GM12878 (cell line): ENCODE measurements around the gene LAMB4. TPM values are rescaled to one million over a fixed set of nuclear protein-coding genes. Genes with fewer than 3 reads are reported as not detected.
A peak's percentile ranks its signal among the peaks of the same experiment; 100 is the strongest.

Source experiments
- ATAC-seq: fragments of 200-7000 bp; cut with Tn5 transposase; 3 replicates; pipeline ENCODE4 v1.9.1; 2020; ENCODE audit warnings: mild to moderate bottlenecking, moderate library complexity
- Bru-seq: library from RNA; stranded (reverse); fragments of 400-500 nt; gene quantifications from one replicate; lab custom pipeline; 2021; lab: Mats Ljungman, UMichigan
- BruChase-seq, 2 experiments: library from RNA; stranded (reverse); fragments of 400-500 nt; gene quantifications; one replicate each; lab custom pipeline; 2021; lab: Mats Ljungman, UMichigan
- BruUV-seq: library from RNA; stranded (reverse); fragments of 400-500 nt; replicated peaks from 2 replicates; lab custom pipeline; 2021; lab: Mats Ljungman, UMichigan
- CTCF ChIA-PET: fragments of 300-600 bp; sonication (Branson Sonifier 250); formaldehyde crosslinking; extraction: SDS; loops from one replicate; lab custom pipeline; 2021; ENCODE audit warnings: inconsistent platforms; lab: Yijun Ruan, JAX
- POLR2A ChIA-PET: fragments of 350-600 bp; formaldehyde crosslinking; extraction: SDS; loops from one replicate; lab custom pipeline; 2021; ENCODE audit warnings: inconsistent platforms; lab: Charles Lee
- RAD21 ChIA-PET: fragments of 300-600 bp; sonication (Branson Sonifier 250); formaldehyde crosslinking; loops from one replicate; lab custom pipeline; 2023; ENCODE audit warnings: antibody characterized with exemption; ENCODE audit not compliant: unreplicated experiment; lab: Charles Lee
- SMC1A ChIA-PET: fragments of 300-600 bp; sonication (Branson Sonifier 250); formaldehyde crosslinking; loops from one replicate; lab custom pipeline; 2023; ENCODE audit not compliant: unreplicated experiment, uncharacterized antibody; lab: Charles Lee
- DNase-seq: peaks from one replicate; pipeline ENCODE4 v3.0.0-alpha.2; 2011; ENCODE audit warnings: low read depth, low spot score
- FAIRE-seq: peaks from 3 replicates; lab custom pipeline; 2011; peaks lifted over from hg19 to GRCh38; lab: Jason Lieb, UNC
- H2AFZ ChIP-seq: 2 replicates; pipeline ENCODE4 v1.6.0; 2011; ENCODE audit warnings: low read depth, low read length, control low read depth; ENCODE audit not compliant: control insufficient read depth
- H3K27ac ChIP-seq: 2 replicates; pipeline ENCODE4 v1.5.1; 2011; ENCODE audit warnings: control low read depth; ENCODE audit not compliant: control insufficient read depth, insufficient read depth
- H3K27me3 ChIP-seq, 2 experiments: replicated peaks in 1 of 2; 2 replicates each; pipeline versions ENCODE4 v1.6.0 to v1.6.1; 2011; ENCODE audit warnings: low read length in 1 of 2; ENCODE audit not compliant: control insufficient read depth in 2 of 2, insufficient read depth in 2 of 2
- H3K36me3 ChIP-seq, 2 experiments: 2 replicates each; pipeline ENCODE4 v1.5.1; 2011; ENCODE audit warnings: low read length in 1 of 2; ENCODE audit not compliant: control insufficient read depth in 2 of 2, insufficient read depth in 2 of 2
- H3K4me1 ChIP-seq: 2 replicates; pipeline ENCODE4 v1.6.1; 2011; ENCODE audit warnings: mild to moderate bottlenecking, low read length, moderate library complexity, mixed read lengths; ENCODE audit not compliant: control insufficient read depth, insufficient read depth
- H3K4me2 ChIP-seq: 2 replicates; pipeline ENCODE4 v1.6.0; 2011; ENCODE audit warnings: control low read depth; ENCODE audit not compliant: control insufficient read depth, insufficient read depth
- H3K4me3 ChIP-seq: fragments of 200-600 bp; sonication (generic); 2 replicates; pipeline ENCODE4 v1.5.1; 2016
- H3K79me2 ChIP-seq: 2 replicates; pipeline ENCODE4 v1.6.0; 2011; ENCODE audit warnings: low read length; ENCODE audit not compliant: control insufficient read depth, insufficient read depth
- H3K9ac ChIP-seq: 2 replicates; pipeline ENCODE4 v1.8.0; 2011; ENCODE audit warnings: low read length, control low read depth, mixed read lengths; ENCODE audit not compliant: control insufficient read depth, insufficient read depth
- H3K9me3 ChIP-seq: replicated peaks from 3 replicates; pipeline ENCODE4 v1.5.1; 2011; ENCODE audit warnings: mild to moderate bottlenecking, low read length; ENCODE audit not compliant: control insufficient read depth, insufficient read depth
- H4K20me1 ChIP-seq: 2 replicates; pipeline ENCODE4 v1.6.0; 2011; ENCODE audit not compliant: control insufficient read depth, insufficient read depth
- CBFB ChIP-seq: IDR thresholded peaks from 2 replicates; pipeline ENCODE4 v1.6.1; 2016; ENCODE audit warnings: antibody characterized with exemption, low read depth
- EGR1 ChIP-seq, 2 experiments: IDR thresholded peaks; 1 replicate in 1 of 2; 2 replicates in 1 of 2; pipeline ENCODE4 v1.6.1; 2011 to 2012; ENCODE audit warnings: low read depth in 2 of 2, low read length in 2 of 2, borderline replicate concordance in 1 of 2, mild to moderate bottlenecking in 1 of 2, moderate library complexity in 1 of 2
- EZH2 ChIP-seq: IDR thresholded peaks from 2 replicates; pipeline ENCODE4 v1.6.1; 2012; ENCODE audit warnings: low read depth, mild to moderate bottlenecking, control low read depth, inconsistent platforms, low read length, borderline replicate concordance; ENCODE audit not compliant: control insufficient read depth
- GATAD2B ChIP-seq: fragments of 450-650 bp; conservative IDR thresholded peaks from 2 replicates; pipeline ENCODE4 v1.6.1; 2017; ENCODE audit warnings: low read depth, mild to moderate bottlenecking, moderate library complexity
- HDGF ChIP-seq: fragments of 450-650 bp; IDR thresholded peaks from 2 replicates; pipeline ENCODE4 v1.6.1; 2016; ENCODE audit warnings: antibody characterized with exemption
- IKZF1 ChIP-seq: fragments of 450-650 bp; conservative IDR thresholded peaks from 2 replicates; pipeline ENCODE4 v1.6.1; 2017; ENCODE audit warnings: antibody characterized with exemption, mild to moderate bottlenecking
- JUNB ChIP-seq: IDR thresholded peaks from 2 replicates; pipeline ENCODE4 v1.6.1; 2016; ENCODE audit warnings: antibody characterized with exemption, mild to moderate bottlenecking
- POU2F2 ChIP-seq: IDR thresholded peaks from 3 replicates; pipeline ENCODE4 v1.6.1; 2011; ENCODE audit warnings: low read depth, mild to moderate bottlenecking, low read length, borderline replicate concordance
- TCF3 ChIP-seq: IDR thresholded peaks from 2 replicates; pipeline ENCODE4 v1.6.1; 2012; ENCODE audit warnings: low read depth, mild to moderate bottlenecking, low read length, borderline replicate concordance; ENCODE audit not compliant: insufficient read depth
- ZNF384 ChIP-seq: IDR thresholded peaks from 2 replicates; pipeline ENCODE4 v1.6.1; 2012; ENCODE audit warnings: low read depth, mild to moderate bottlenecking, low read length, improper control_type of control experiment, borderline replicate concordance
- WGBS: methylation state at CpG from one replicate; pipeline ENCODE4 v1.1.6; 2016; ENCODE audit warnings: low lambda C conversion rate; ENCODE audit not compliant: insufficient replicate concordance, insufficient coverage; ENCODE audit errors: missing lambda C conversion rate; 5-methylcytosine and 5-hydroxymethylcytosine counted together
- in situ Hi-C: fragments of 300-500 bp; cut with MboI; formaldehyde crosslinking; loops from 9 replicates; pipeline ENCODE4 v1.14.3; 2018; ENCODE audit warnings: mixed read lengths
- intact Hi-C: fragments of 100-400 bp; cut with micrococcal nuclease; formaldehyde crosslinking; loops from one replicate; pipeline ENCODE4 v1.14.2; 2022; ENCODE audit not compliant: unreplicated experiment
- long read RNA-seq, 2 experiments: library from polyadenylated mRNA; unstranded; transcript quantifications; one replicate each; pipeline ENCODE4 v2.0.0, GENCODE V29; 2019 to 2020
- polyA minus RNA-seq, 3 experiments: library from RNA; depleted of rRNA, polyadenylated mRNA; stranded (reverse); fragments of >200 nt; gene quantifications; 2 replicates each; pipeline ENCODE4 v1.2.3, GENCODE V29; 2011
- polyA plus RNA-seq, 11 experiments: library from polyadenylated mRNA; depleted of rRNA in 4 of 11; unstranded in 6 of 11; stranded (reverse) in 5 of 11; fragments of >200 nt; fragmentation: Nextera tagmentation in 4 of 11; fragmentation: Illumina TruSeq in 1 of 11; extraction: Ambion mirVana in 4 of 11; extraction: Trizol in 1 of 11; gene quantifications; 1 replicate in 1 of 11; 2 replicates in 10 of 11; pipeline versions ENCODE4 v1.2.1 to v1.2.3, GENCODE V29; 2011 to 2016; ENCODE audit warnings: inconsistent platforms in 2 of 11, missing spikeins in 2 of 11, low read depth in 1 of 11
- total RNA-seq, 4 experiments: library from RNA; depleted of rRNA in 3 of 4; stranded (reverse); fragments of >200 nt in 3 of 4; fragmentation: Illumina TruSeq in 1 of 4; extraction: Trizol in 1 of 4; gene quantifications; 2 replicates each; pipeline versions ENCODE4 v1.2.1 to v1.2.3, GENCODE V29; 2013 to 2021
- TF ChIP-seq, protein P1 (sequence below): fragments of 450-650 bp; IDR thresholded peaks from 2 replicates; pipeline ENCODE4 v1.6.1; 2016; ENCODE audit warnings: mild to moderate bottlenecking
- TF ChIP-seq, protein P2 (sequence below): IDR thresholded peaks from 2 replicates; pipeline ENCODE4 v1.6.1; 2011; ENCODE audit warnings: low read depth, mild to moderate bottlenecking, low read length, moderate library complexity, borderline replicate concordance; ENCODE audit errors: extremely low read depth

The LAMB4 gene, protein sequence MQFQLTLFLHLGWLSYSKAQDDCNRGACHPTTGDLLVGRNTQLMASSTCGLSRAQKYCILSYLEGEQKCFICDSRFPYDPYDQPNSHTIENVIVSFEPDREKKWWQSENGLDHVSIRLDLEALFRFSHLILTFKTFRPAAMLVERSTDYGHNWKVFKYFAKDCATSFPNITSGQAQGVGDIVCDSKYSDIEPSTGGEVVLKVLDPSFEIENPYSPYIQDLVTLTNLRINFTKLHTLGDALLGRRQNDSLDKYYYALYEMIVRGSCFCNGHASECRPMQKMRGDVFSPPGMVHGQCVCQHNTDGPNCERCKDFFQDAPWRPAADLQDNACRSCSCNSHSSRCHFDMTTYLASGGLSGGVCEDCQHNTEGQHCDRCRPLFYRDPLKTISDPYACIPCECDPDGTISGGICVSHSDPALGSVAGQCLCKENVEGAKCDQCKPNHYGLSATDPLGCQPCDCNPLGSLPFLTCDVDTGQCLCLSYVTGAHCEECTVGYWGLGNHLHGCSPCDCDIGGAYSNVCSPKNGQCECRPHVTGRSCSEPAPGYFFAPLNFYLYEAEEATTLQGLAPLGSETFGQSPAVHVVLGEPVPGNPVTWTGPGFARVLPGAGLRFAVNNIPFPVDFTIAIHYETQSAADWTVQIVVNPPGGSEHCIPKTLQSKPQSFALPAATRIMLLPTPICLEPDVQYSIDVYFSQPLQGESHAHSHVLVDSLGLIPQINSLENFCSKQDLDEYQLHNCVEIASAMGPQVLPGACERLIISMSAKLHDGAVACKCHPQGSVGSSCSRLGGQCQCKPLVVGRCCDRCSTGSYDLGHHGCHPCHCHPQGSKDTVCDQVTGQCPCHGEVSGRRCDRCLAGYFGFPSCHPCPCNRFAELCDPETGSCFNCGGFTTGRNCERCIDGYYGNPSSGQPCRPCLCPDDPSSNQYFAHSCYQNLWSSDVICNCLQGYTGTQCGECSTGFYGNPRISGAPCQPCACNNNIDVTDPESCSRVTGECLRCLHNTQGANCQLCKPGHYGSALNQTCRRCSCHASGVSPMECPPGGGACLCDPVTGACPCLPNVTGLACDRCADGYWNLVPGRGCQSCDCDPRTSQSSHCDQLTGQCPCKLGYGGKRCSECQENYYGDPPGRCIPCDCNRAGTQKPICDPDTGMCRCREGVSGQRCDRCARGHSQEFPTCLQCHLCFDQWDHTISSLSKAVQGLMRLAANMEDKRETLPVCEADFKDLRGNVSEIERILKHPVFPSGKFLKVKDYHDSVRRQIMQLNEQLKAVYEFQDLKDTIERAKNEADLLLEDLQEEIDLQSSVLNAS (N-terminal part only)
- total RNA-seq (2013; cell fraction: nucleolus; rRNA removed) = 0.79 and 1.2 TPM in 2 replicates
- total RNA-seq (2014; rRNA removed) (0.05 and 0.06 TPM in 2 replicates), total RNA-seq (2014; rRNA removed; fragmentation: Illumina TruSeq; extraction: Trizol) (not detected in 2 replicates), total RNA-seq (2021) (not detected in 2 replicates), polyA plus RNA-seq (2011; rRNA removed) (0.04 and 0.12 TPM in 2 replicates), polyA plus RNA-seq (2014; fragmentation: Illumina TruSeq; extraction: Trizol) (not detected in 2 replicates), polyA plus RNA-seq (2014; fragmentation: Nextera tagmentation; extraction: Ambion mirVana) (not detected), polyA plus RNA-seq (2014; rRNA removed) (not detected in 2 replicates), polyA plus RNA-seq (2016; fragmentation: Nextera tagmentation; extraction: Ambion mirVana) (not detected), polyA minus RNA-seq (2011; rRNA and poly(A)+ RNA removed) (0.10 and 0.15 TPM in 2 replicates), Bru-seq, nascent RNA (percentile 15 among the genes with signal in this experiment), BruChase-seq, experiment 1, labeled RNA remaining after a 6-hour chase (percentile 16 among the genes with signal in this experiment), BruChase-seq, experiment 2, labeled RNA remaining after a 2-hour chase (percentile 17 among the genes with signal in this experiment)
- not detected for polyA plus RNA-seq (2011; ENCODE audit: low read depth)
- 0.09 and 0.10 TPM in 2 replicates for polyA plus RNA-seq (2011; cell fraction: cytosol; rRNA removed)
- 0.10 and 0.30 TPM in 2 replicates for polyA plus RNA-seq (2011; cell fraction: nucleus; rRNA removed)
- polyA plus RNA-seq (2012) = not detected in 2 replicates
- polyA minus RNA-seq (2011; cell fraction: cytosol; rRNA and poly(A)+ RNA removed) = not detected in 2 replicates
- polyA minus RNA-seq (2011; cell fraction: nucleus; rRNA and poly(A)+ RNA removed) = 0.24 TPM in 1 of 2 replicates, not detected in the other
- long read RNA-seq, experiment 1 = 0 reads
- long read RNA-seq, experiment 2 = 0 reads

DNA sequence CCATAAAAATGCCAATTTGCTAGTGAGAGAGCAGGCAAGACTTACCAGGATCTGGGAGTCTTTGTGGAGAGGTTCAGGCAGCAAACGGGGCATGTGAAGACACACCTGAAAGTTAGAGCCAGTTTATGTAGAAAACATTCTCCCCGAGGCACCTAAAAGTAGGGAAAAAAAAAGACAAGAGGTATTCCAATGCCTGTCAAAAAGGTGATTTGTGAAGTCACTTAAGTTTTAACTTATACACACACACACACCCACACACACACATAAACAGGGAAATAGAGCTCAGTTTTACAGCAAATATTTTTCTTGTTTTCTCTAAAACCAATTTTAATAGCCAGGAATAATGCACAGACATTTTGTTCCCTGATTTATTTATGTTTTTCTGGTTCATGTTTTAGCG, at the start of gene LAMB4:
LAMB4 (minus strand) TSS at position 101 of the 400 bp plus-strand sequence. CDS start 7,197 bp downstream, outside the sequence.
- in situ Hi-C loops = no loop called here
- Histone ChIP-seq H3K36me3 (no peaks in the 10 kb centered on the region), H3K79me2 (no peaks in the 10 kb centered on the region), H3K4me3 (no peak within 1 kb of the TSS), H2AFZ (no peak within 1 kb of the TSS), H3K4me2 (no peak within 1 kb of the TSS), H3K27ac (no peak within 1 kb of the TSS), H3K4me1 (peaks cover 8% of the 10 kb centered on the region), H3K9me3 (no peaks in the 10 kb centered on the region; the same call in 2 of the 3 replicates), H4K20me1 (no peaks in the 10 kb centered on the region), H3K27me3 (no peaks in the 10 kb centered on the region), H3K9ac (no peak within 1 kb of the TSS)
- no peak for FAIRE-seq
- RAD21 ChIA-PET = interaction anchor here (1.2 to 8.2 kb wide), 3 partner anchors 10 to 15 kb away, joined by 3 to 65 read pairs (median 21); no protein-coding TSS in a partner anchor
- no TSS peak for BruUV-seq
- WGBS = 52% methylated on average over 3 of the region's 3 CpGs
- TF ChIP-seq, protein P1, sequence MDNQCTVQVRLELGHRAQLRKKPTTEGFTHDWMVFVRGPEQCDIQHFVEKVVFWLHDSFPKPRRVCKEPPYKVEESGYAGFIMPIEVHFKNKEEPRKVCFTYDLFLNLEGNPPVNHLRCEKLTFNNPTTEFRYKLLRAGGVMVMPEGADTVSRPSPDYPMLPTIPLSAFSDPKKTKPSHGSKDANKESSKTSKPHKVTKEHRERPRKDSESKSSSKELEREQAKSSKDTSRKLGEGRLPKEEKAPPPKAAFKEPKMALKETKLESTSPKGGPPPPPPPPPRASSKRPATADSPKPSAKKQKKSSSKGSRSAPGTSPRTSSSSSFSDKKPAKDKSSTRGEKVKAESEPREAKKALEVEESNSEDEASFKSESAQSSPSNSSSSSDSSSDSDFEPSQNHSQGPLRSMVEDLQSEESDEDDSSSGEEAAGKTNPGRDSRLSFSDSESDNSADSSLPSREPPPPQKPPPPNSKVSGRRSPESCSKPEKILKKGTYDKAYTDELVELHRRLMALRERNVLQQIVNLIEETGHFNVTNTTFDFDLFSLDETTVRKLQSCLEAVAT = no peak
- TF ChIP-seq CBFB (no peak), TCF3 (no peak), ZNF384 (no peak), HDGF (no peak), EZH2 (no peak), JUNB (no peak), IKZF1 (no peak), GATAD2B (no peak), EGR1 (IDR thresholded peaks at IDR 0.05; ENCODE audit: borderline replicate concordance in 1 of 2, low read depth in 2 of 2, low read length in 2 of 2) (no peak), POU2F2 (no peak)
- TF ChIP-seq, protein P2, sequence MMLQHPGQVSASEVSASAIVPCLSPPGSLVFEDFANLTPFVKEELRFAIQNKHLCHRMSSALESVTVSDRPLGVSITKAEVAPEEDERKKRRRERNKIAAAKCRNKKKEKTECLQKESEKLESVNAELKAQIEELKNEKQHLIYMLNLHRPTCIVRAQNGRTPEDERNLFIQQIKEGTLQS = no peak
- CTCF ChIA-PET = interaction anchor here (1.1 to 5.6 kb wide), 5 partner anchors 9 to 21 kb away, joined by 3 to 34 read pairs (median 7); no protein-coding TSS in a partner anchor
- SMC1A ChIA-PET = interaction anchor here (1.0 to 10.3 kb wide), 5 partner anchors 8 to 367 kb away, joined by 3 to 122 read pairs (median 9); no protein-coding TSS in a partner anchor
- POLR2A ChIA-PET = interaction anchor here (1.1 to 1.2 kb wide), 2 partner anchors 11 to 16 kb away, joined by 3 to 4 read pairs; no protein-coding TSS in a partner anchor
- intact Hi-C loops = no loop called here
- ATAC-seq = no peak
- no peak for DNase-seq
